NK-92 (cell line): ENCODE results near the gene CCSER1.
"Not testable (repeated sequence)": the region's sequence is repeated elsewhere in the genome, so short reads cannot be mapped to it uniquely, and the experiment has no call there.

Experiments
- DNase-seq: peaks from one replicate; lab custom pipeline; 2025; ENCODE audit not compliant: unreplicated experiment; lab: John Stamatoyannopoulos, UW

CCSER1 gene

DNA sequence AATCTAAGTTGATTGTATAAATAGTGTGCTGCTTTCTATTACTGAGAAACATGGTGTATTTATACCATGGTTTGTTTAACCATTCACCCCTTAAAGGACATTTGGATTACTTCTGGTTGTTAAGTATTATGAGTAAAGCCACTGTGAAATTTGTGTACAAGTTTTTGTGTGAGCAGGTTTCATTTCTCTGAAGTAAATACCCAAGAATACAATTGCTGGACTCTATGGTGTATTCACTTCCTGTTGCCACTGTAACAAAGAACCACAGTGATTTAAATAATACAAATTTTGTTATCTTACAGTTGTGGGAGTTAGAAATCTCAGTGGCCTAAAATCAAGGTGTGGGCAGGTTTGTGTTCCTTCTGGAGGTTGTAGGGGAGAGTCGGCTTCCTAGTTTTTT, 869.6 kb downstream of the CCSER1 start:
- DNase-seq = no peak

DNA sequence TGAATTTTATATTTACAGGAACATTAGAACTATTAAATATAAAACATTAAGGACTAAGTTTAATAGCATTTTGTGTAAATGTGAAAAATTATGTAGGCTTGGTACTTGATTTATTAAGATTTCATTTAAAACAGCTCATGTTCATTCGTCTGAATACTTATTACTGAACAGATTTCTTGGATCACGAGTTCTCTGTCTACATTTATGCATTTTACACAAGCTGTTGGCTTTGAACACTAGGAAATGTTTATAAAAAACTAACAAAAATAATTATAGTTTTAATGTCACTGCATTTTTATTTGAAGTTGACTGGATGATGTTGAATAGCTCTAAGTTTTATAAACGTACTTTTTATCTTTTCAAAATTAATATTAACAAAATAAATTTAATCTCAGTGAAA, 888.7 kb downstream of the CCSER1 start:
- DNase-seq = no peak

DNA sequence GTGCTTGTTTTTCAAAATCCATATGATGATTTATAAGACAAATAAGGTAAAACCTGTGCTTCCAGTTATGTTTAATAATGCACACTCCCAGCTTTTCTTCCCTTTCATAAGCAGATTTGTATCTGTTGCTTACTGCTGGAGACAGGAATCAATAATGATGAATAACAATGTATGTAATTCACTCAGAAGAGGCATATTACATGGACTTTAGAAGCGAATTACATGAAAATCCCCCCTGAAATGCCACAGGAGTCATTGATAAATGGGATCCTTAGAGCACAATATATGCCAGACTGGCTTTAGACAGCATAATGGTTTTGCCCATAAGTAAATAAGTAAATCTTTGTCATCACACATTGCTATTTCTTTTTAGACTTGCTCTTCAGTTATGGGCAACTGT, 892.3 kb downstream of the CCSER1 start:
- DNase-seq = no peak

DNA sequence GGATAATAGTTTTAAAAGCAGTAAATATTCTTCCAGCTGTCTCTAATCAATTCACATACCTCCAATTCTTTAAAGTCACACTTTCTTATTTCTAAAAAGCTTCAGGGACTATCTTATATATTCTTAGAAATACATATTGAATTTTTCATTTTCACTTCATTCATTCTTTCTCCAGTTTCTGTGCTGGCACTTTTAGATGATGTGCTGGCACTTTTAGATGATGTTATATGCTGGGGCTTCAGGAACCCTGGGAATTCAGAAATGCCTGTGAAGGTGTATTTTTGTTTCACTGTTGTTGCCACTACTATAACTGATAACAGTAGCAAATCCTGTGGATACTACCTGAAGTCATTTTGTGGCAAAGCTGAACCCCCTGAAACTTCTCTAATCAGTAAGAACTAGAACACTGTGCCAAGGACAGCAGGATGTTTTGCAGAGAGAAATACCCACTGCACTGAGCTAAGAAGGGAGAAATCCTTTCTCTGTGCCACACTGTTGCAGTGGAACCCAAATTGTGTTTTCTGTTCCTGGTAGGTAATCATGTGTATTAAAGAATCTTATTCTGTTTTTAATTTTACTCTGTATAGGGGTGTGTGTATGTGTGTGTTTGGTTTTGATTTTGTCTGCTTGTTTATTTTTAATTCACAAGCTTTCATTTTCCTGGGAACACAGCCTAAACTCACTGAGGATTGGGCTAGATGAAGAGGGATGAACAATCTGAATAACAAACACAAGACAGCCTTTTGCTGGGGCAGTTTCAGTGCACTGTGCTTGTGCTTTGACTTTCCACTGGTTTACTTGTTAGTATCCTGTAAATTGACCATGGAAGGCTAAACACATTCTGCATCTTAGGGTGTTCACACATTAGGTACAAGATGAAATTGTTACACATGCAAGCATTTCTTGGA, 898.3 kb downstream of the CCSER1 start:
- DNase-seq = no peak

DNA sequence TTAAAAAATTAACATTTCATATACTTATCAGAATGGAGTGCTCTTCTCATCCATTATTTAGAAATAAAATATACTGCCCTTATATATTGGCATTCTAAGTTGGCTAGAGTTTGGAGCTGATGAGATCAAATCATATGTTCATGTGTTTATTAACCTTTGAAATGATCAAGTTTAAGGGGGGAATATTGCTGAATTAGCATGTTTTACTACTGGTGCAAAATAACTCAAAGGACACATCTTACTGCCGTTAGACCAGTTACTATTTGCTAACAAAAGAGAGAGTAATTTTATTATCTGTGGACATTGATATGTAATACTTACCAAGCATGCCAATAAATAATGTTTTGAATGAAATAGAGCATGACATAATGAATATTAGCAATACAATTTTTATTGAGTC, 901.0 kb downstream of the CCSER1 start:
- no peak for DNase-seq

DNA sequence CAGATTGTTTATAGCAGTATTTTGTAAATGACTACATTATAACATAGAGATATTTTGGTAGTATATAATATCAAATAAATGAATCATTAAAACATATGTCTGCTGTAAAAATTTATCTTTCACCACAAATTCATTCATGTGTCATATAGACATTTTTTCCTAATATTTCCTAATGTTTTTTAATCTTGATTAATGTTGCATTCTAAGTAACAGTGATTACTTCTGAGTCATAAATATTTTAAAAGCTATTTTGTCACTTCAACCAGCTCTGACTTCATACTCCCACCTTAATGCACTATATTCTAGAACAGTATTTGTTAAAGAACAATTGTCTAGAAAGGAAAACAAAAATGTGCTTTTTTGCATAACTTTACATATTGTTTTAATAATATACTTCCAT, 904.6 kb downstream of the CCSER1 start:
- no peak for DNase-seq

DNA sequence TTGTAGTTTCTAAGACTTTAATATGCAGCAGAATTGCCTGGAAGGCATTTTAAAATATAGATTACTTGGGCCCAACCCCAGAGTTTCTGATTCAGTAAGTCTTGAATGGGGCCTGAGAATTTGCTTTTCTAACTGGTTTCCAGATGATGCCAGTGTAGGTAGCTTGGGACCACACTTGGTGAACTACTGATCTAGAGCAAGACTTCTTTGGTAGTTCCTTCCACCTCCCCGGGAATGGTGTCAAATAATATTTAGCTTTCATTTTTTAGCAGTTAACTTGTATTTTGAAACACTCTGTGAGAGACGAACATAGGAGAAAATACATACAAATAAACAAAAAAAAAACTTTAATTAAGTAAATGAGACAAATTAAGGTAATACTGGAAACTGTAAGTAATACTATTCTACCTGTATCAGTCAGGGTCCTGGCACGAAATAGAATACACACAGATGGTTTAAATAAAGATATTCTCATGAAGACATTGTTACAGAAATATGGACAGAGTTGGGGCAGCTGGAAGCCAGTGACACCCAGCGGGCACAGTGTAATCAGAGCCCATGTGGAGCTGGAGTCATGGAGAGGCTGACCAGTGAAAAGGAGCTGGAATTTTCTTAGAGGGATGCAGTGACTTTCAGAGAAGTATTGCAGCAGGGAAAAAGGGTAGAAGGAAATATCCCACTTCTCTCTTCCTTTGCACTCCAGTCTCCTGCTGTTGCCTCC, 905.7 kb downstream of the CCSER1 start:
- DNase-seq = no peak

DNA sequence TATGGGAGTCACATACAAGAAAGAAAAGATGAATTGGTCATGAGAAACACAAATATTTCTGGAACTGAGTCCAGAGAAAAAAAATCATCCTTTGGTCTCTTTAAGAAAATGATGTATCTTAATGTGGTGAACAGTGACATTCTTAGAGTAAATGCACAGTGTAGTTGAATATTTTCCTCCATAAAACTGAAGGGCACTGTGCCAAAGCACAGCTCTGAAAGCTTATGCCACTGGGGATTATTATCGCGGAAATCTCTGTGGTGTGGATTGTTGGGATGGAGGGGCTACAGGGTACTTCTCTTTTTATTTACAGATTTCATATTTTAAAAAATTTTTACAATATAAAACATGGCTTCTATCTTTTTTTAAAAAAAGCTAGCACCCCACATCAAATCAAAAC, 908.1 kb downstream of the CCSER1 start:
- no peak for DNase-seq

DNA sequence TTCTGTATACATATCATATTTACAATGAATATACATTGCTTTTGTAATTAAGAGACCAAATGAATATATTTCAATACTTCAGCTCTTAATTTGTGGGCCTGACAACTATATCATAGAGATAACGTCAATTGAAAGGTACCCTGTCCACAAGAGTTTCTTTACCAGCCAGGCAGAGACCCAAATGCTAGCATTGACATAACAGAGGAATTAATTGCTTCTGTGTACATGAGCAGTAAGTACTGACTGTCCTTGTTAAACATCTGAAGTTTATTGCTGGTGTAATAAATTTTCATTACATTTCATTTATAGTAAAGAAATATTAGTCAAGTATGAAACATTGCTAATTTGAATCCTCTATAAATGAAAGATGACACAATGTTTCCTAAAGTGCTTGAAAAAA, 910.8 kb downstream of the CCSER1 start:
- no peak for DNase-seq

DNA sequence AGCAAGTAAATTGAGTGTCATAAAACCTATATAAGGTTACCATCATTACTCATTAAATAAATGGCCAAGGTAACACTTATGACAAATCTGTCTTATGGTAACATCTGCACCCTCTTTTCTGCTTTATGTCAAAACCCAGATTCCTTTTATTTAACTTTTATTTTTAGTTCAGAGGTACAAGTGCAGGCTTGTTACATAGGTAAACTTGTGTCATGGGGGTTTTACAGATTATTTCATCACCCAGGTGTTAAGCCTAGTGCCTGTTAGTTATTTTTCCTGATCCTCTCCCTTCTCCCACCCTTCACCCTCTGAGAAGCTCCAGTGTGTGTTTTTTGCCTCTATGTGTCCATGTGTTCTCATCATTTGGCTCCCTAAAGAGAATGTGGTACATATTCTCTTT, 930.7 kb downstream of the CCSER1 start:
- no peak for DNase-seq

DNA sequence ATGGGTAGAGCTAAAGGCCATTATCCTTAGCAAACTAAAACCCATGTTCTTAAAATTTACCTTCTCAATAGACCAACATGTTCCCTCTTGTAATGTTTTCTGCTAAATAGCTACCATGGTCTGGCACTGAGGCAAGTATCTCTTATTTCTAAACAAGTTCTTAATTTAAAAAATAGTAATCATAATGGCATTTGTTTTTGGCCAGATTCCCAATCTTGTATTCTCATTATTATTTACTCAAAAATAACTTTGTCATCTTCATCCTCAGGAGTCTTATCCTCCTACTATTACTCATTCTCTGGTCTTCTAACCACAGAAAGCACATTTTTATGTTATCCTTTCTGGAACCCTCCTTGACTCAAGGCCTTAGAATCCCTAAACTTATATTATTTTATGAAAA, 931.2 kb downstream of the CCSER1 start:
- no peak for DNase-seq

DNA sequence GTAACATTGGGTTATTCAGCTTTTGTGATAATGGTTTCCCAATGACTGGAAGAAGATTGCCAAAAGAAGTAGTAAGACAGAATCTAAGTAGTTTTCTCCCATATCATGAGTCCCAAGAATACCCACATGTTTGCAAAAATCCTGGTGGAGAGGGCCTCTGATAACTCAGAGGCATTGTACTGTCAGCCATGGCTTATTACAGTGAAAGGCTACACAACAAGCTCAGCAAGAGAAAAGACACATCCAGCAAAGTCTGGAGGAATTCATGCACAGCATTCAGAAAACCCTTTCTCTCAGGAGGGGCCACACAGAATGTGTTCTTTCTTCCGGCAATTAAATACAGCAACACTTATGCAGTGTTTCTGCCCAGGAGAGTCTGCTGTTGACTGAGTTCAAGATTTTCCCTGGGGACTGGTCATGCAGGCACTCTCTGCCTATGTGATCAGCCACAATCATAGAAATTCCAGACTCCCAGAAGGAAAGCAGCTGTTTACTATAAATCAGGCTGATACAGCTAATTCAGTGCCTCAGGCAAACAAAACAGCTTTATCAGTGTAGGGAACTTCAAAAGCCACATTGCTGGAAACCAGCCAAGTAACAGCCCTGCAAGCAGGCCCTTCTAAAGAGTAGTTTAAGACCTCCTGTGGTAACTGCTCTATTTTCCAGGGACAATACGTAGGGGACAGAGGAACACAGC, 937.1 kb downstream of the CCSER1 start:
- DNase-seq = no peak

DNA sequence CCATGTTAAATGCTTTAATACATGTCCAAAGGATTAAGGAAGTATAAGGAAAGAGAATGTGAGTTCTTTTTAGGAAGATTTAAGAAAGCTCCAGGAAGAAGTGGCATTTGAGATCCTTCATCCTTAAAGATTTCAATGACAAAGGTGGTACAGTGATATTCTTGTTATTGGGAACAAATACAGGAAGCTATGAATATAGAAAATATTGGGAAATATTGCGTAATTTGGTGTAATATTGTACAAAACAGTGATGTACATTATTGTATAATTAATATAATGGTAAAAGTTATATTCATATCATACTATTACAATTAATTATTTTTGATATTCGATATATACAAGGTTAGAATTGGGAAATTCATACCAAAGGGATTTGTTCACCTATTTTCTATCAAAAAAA, 937.9 kb downstream of the CCSER1 start:
- no peak for DNase-seq

DNA sequence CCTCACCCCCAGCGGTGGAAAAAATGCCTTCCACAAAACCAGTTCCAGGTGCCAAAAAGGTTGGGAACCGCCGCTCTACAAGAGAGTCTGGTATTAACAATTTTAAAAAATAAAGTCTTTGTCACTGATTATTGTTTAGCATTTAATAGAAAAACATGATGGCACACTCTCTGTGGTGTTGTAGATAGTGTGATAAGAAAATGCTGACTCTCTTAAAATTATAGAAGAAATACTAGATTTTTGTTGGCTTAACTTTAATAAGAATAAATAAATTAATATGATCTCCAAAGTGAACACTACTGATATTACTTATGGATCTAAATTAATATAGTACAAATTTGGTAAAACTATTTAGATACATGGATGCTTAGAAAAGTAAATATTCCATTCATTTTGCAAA, 943.5 kb downstream of the CCSER1 start:
- no peak for DNase-seq

DNA sequence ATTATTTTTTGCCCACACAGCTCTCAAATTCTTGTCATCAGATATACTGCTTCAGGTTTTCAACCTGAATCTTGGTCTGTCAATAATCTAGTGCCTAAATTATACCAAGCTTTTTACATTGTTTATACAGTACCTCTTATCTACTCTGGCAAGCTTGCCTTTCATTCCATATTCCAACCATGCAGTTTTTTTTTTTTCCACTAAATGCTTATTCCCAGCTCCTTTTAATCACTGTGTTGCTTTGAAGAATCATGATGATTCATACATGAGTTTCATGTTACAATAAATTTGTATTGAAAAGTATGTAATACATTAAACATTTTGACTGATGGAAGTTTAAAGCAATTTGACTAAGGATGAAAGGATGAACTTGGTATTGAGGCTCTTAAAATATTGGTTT, 949.0 kb downstream of the CCSER1 start:
- no peak for DNase-seq

DNA sequence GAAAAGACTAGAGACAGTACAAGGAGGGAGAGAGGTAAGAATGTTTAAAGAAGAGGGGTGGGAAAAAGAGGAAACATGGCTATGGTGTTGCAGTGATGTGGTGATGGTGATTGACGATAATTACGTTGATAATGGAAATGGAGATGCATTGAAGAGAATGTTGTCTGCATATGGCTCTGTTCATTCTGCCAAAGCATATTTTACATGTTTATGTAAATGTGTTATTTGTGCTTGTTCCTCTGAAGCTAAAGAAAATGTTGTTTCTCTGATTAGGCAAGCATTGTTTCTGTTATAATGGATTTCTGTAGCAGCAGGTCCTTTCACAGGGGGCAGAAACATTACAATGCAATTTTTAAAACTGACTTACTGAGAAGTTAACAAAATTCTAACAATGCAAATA, 958.8 kb downstream of the CCSER1 start:
- DNase-seq = no peak

DNA sequence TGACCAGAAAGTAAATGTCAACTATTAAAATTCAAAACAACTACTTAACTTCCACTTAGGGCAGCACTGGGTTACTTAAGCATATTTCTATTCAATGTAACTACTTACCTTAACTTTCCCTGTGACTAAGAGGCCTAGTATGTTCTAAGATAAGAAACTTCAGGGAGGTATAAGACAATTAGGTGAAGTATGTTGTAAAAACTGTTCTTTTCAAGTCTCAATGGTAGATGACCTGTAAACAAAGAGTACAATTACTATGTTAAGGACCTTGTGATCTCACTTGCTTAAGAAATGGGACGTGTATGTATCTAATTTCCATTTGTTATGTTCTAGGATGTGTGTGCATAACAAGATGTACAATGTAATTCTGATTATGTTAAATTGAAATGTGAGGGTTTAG, 960.5 kb downstream of the CCSER1 start:
- no peak for DNase-seq

DNA sequence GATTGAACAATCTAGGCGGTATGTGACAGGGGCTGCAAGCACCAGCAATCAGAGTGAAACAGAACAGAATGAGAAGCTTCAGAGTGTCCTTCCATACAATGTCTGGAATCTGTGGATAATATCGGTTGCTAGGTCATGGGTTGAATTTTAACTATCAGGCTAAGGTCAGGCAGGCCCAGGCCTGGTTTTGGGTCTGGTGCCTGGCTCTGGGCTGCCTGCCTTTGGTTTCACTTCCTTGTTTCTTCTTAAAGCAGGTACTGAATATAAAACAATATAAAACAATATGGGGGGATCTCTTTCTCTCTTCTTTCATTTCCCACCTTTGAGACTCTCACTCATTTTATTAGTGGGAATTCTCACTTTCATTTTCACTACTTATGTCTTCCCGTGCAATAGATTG, 962.0 kb downstream of the CCSER1 start:
- no peak for DNase-seq

DNA sequence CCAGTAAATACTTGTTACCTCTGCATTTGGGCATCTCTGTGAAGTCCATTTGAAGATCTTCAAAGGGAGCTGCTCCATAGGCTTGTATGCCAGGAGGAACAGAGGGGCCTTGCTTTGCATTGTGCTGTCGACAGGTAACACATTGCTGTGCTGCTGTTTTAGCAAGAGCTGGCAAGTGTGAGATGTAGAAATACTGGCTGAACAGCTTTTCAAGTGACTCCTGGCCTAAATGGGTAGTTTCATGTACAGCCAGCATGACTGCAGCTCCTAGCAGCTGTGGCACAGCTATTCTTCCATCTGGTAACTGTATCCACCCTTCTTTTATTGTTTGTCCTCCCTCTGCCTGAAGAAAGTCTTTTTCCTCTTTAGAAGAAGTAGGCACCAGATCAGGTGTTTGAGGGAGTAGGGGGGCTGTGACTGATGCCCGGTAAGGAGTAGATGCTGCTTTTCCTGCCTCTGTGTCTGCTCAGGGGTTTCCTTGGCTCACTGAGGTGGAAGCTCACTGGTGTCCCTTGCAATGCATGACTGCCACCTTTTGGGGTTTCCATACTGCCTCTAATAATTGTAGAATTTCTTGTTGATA, 965.3 kb downstream of the CCSER1 start:
- DNase-seq = no peak

DNA sequence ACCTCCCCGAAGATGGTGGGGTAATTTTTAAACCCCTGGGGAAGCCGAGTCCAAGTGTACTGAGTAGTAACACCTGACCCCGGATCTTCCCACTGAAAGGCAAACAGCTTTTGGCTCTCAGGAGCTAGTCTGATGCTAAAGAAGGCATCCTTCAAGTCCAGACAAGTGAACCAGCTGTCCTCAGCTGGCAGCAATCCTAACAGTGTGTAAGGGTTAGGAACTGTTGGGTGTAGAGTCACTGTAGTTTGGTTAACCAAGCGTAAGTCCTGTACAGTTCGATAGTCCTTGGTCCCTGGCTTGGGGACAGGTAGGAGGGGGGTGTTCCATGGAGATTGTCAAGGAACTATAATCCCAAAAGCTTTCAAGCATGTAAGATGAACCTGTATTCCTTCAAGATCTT, 967.0 kb downstream of the CCSER1 start:
- DNase-seq = not testable (repeated sequence)

DNA sequence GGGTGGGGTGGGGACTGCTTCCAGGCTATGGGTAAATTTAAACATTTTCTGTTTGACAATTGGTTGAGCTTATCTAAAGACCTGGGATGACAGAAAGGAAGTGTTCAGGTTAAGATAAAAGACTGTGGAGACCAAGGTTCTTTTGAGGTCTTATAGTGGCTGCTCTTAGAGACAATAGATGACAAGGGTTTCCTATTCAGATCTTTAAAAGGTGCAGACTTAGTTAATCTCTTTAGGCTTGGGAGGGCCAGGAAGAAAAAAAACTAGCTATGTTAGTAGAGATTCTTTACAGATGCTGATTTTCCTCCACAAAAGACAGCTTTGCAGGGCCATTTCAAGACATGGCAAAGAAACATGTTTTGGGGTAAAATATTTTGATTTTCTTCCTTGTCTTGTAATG, 972.5 kb downstream of the CCSER1 start:
- no peak for DNase-seq

DNA sequence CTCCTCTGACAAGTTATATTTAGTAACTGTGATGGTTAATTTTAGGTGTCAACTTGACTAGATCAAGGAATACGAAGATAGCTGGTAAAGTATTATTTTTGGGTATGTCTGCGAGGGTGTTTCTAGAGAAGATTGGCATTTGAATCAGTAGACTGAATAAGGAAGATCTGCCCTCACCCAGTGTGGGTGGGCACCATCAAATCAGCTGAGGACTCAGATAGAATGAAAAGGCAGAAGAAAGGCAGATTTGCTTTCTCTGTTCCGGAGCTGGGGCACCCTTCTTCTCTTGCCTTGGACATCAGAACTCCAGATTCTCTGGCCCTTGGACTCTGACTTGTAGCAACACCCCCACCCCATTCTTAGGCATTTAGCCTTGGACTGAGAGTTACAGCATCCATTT, 981.6 kb downstream of the CCSER1 start:
- no peak for DNase-seq
